ENCODE data around the gene LOXHD1.

Gene LOXHD1

GRCh38 chr18:46696702-46697101 lies 39.7 kb upstream of the LOXHD1 start:
- TF ChIP-seq CTCF (conservative IDR thresholded peaks at IDR 0.05; ENCODE audit: control insufficient read depth, insufficient read depth, low read depth, low read length): no peak
- no peak for DNase-seq (ENCODE audit: low read depth)

GRCh38 chr18:46696268-46696667 lies 39.2 kb upstream of the LOXHD1 start:
- no peak for TF ChIP-seq CTCF (conservative IDR thresholded peaks at IDR 0.05; ENCODE audit: control insufficient read depth, insufficient read depth, low read depth, low read length)
- DNase-seq (ENCODE audit: low read depth): no peak
- H3K4me3 ChIP-seq (ENCODE audit: control insufficient read depth, low read depth, low read length): no peak overlapping the region

More at GRCh38 chr18:46696702-46697101, 39.7 kb upstream of the LOXHD1 start:
- no peak overlapping the region for H3K4me3 ChIP-seq (ENCODE audit: control insufficient read depth, low read depth, low read length)

DNA sequence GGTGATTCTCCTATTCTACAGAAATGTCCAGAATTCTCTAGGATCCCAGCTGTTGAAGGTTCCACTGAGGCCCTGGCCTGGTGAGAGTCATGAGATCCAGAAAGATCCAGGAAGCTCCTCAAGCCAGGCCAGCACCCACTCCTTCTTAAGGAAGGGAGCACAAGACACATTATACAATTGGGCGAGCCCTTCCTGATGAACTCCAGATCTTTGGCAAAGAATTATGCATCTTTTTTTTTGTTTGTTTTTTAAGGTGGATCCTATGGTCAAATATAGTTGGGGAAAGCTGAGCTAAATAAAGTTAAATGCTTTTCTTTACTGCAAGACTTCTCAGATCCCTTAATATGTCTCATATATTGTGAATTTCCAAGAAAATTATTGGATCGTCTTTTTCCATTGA lies 37.0 kb upstream of the LOXHD1 start:
- no peak overlapping the region for H3K4me3 ChIP-seq (ENCODE audit: control insufficient read depth, low read depth, low read length)
- DNase-seq (ENCODE audit: low read depth): no peak
- no peak for TF ChIP-seq CTCF (conservative IDR thresholded peaks at IDR 0.05; ENCODE audit: control insufficient read depth, insufficient read depth, low read depth, low read length)

GRCh38 chr18:46688853-46689525 lies 32.0 kb upstream of the LOXHD1 start:
- no peak overlapping the region for H3K4me3 ChIP-seq (ENCODE audit: control insufficient read depth, low read depth, low read length)
- DNase-seq (ENCODE audit: low read depth): no peak
- no peak for TF ChIP-seq CTCF (conservative IDR thresholded peaks at IDR 0.05; ENCODE audit: control insufficient read depth, insufficient read depth, low read depth, low read length)

DNA sequence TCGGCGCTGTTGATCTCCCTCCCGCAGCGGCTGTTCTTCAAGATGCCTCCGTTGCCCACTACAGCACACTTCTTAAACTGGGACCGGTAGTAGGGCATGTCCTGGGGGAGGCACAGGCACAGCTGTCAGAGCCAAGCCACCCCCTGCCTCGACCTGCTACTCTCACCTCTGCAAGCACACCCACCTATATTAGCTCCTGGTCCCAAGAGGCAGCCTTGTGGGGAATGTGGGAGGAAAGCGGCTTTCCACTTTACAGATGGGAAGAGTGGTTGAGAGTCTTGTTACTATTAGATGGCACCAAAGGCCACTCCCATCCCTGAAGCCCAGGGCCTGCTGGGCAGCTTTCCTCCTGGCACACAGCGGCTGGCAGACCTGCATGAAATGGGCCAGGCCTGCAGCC lies 29.2 kb upstream of the LOXHD1 start:
- H3K4me3 ChIP-seq (ENCODE audit: control insufficient read depth, low read depth, low read length): no peak overlapping the region
- TF ChIP-seq CTCF (conservative IDR thresholded peaks at IDR 0.05; ENCODE audit: control insufficient read depth, insufficient read depth, low read depth, low read length): no peak
- no peak for DNase-seq (ENCODE audit: low read depth)

- no peak for TF ChIP-seq CTCF (conservative IDR thresholded peaks at IDR 0.05; ENCODE audit: control insufficient read depth, insufficient read depth, low read depth, low read length)
- DNase-seq (ENCODE audit: low read depth): no peak
- no peak overlapping the region for H3K4me3 ChIP-seq (ENCODE audit: control insufficient read depth, low read depth, low read length)
These were observed 26.2 kb upstream of the LOXHD1 start for GRCh38 chr18:46683252-46683651.
